ENCODE data around the gene TNFSF13.

TNFSF13 gene

DNA sequence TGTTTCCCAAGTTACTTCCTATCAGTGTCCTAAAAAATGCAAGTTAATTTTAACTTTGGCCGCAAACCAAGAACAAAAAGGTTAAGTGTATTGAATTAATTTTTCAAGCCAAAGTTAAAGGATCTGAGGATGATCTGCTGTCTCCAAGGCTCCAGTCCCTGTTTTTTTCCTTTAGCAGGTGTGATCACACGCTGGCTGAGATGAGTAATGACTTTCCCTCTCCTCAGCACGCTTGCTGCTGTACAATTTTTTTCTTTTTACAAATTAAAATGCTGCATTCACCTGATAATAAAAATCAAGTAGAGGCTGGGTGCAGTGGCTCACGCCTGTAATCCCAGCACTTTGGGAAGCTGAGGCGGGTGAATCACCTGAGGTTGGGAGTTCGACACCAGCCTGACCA is 13.6 kb upstream of the TNFSF13 start:
- TF ChIP-seq, protein P1, sequence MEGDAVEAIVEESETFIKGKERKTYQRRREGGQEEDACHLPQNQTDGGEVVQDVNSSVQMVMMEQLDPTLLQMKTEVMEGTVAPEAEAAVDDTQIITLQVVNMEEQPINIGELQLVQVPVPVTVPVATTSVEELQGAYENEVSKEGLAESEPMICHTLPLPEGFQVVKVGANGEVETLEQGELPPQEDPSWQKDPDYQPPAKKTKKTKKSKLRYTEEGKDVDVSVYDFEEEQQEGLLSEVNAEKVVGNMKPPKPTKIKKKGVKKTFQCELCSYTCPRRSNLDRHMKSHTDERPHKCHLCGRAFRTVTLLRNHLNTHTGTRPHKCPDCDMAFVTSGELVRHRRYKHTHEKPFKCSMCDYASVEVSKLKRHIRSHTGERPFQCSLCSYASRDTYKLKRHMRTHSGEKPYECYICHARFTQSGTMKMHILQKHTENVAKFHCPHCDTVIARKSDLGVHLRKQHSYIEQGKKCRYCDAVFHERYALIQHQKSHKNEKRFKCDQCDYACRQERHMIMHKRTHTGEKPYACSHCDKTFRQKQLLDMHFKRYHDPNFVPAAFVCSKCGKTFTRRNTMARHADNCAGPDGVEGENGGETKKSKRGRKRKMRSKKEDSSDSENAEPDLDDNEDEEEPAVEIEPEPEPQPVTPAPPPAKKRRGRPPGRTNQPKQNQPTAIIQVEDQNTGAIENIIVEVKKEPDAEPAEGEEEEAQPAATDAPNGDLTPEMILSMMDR (conservative IDR thresholded peaks at IDR 0.05), result no peak
- no peak overlapping the region for H3K27ac ChIP-seq

DNA sequence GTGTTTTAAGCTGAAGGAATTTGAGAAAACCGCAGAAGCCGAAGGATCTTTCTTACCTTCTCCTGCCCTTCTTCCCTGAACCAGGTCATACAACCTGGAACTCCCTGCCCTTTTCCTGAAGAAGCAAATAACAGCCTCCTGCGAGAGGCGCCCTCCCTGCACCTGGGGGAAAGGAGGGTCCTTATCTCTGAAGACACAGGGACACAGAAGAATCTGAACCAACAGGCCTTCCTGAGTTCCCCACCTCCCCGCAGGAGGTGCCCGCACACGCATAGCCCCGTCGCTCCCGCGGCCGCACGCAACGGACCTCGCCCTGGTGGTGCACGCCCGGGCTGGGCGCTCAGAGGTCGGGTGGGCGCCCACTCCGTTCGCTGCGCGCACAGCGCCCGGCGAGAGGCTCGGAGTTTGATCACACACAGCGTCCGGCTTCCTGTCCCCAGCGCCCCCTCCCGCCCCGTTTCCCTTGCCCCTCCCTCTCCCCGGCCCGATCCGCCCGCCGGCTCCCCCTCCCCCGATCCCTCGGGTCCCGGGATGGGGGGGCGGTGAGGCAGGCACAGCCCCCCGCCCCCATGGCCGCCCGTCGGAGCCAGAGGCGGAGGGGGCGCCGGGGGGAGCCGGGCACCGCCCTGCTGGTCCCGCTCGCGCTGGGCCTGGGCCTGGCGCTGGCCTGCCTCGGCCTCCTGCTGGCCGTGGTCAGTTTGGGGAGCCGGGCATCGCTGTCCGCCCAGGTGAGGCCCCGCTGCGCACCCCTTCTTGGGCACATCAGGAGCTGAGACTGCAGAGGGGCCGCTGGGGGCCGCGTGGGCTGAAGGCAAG is 9.8 kb upstream of the TNFSF13 start, which contains the start of gene TNFSF12:
TSS of gene TNFSF12 (plus strand) at position 474 of the 816 bp plus-strand sequence. CDS start at position 570, 96 bp downstream.
- peak within 1 kb of the TSS; percentile 68 for H3K27ac ChIP-seq
- TF ChIP-seq, protein P1 (conservative IDR thresholded peaks at IDR 0.05), result 0 out of 2 replicates have a peak, but pooled peaks have one; percentile 19

DNA sequence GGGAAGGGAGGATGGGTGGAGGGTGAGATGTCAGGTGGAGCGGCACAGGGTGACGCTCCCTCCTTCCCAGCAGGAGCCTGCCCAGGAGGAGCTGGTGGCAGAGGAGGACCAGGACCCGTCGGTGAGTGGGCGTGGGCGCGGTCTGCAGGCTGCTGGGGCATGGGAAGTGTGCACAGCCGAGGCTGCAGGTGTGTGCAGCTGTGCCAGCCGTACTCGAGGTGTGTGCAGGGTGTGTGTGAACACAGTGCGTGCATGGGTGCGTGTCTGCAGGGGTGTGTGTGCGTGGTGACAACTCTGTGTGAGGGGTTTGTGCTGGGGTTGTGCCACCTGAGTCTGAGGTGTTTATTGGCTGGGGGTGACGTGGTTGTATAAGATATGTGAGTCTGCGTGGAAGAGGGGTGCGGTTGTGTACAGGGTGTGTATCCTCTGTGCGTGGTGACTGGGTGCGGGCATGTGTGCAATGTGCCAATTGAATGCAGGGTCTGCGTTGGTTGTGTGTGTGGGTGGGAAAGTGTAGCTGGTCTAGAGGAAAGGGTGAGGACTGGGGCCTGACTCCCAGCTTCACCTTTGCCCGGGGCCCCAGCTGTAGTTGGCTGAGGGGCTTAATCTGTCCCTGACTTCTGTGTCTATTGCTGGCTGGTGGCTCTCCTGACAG is 9.0 kb upstream of the TNFSF13 start:
- TF ChIP-seq, protein P1 (conservative IDR thresholded peaks at IDR 0.05), result 0 out of 2 replicates have a peak, but pooled peaks have one; percentile 0
- peak overlapping the region; percentile 68 for H3K27ac ChIP-seq

DNA sequence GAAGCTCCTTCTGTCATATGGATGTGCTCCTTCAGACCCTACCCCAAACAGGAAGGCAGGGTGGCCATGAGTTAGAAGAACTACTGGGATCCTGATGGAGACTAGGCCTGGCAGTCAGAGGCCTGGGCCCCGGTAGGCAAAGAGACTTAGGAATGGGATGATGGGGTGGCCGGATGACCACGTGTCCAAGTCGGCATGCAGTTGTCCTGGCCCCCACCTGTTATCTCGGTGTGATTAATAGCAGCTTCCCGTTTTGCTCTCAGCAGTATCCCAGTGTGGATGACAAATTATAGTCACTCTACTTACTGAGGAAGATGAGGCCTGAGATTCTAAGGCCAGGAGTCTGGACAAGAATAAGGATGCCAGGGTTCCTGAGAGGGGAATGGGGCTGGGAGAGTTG is 8.2 kb upstream of the TNFSF13 start:
- no peak overlapping the region for H3K27ac ChIP-seq
- TF ChIP-seq, protein P1 (conservative IDR thresholded peaks at IDR 0.05), result no peak

DNA sequence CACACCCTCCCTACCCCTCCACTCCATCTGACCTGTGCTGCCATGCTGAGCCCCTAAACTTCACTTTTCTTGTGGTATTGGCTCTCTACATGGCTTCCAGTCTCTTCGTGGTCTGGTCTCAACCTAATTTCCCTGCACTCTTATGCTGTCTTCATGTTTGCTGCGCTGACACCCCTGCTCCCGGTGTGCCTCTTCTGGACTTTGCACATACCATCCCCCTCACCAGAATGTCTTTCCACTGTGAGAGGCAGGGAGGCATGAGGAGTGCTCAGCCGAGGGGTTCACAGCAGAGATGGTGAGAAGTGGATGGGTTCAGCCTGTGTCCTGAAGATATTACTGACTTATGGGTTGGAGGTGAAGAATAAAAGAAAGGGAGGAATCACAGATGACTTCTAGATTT is 7.2 kb upstream of the TNFSF13 start:
- TF ChIP-seq, protein P1 (conservative IDR thresholded peaks at IDR 0.05), result no peak
- H3K27ac ChIP-seq, result no peak overlapping the region

DNA sequence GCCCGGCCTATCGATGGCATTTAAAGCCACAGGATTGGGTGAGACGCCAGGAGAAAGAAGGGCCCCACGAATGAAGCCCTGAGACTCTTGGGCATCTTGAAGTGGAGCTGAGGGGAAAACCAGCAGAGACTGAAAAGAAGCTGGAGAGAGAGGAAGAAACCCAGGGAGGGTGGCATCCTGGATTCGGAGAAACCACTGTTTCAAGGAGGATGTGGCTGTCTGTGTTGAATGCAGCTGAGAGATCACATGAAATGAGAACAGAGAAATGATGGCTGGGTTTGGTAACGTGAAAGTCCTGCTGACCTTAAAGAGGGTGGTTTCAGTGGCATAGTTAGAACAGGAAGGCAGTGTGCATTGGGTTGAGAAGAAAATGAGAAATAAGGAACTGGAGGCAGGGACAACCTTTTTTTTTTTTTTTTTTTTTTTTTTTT is 5.9 kb upstream of the TNFSF13 start:
- TF ChIP-seq, protein P1 (conservative IDR thresholded peaks at IDR 0.05), result no peak
- no peak overlapping the region for H3K27ac ChIP-seq

DNA sequence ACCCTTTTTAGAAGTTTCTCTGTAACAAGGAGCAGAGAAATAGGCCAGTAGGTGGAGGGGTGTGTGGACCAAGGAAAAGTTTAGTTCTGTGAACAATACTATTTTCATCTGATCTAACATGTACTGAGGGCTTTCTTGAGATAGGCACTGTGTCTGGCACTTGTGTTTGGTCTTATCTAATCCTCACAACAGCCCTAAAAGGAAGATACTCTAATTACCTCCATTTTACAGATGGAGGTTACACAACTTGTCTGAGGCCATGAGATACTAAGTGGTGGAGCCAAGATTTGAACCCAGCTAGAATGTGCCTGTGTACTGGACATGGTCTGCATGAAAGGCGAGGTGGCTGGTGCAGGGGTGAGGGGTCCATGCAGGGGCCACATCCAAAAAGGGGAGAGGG is 5.2 kb upstream of the TNFSF13 start:
- H3K27ac ChIP-seq, result no peak overlapping the region
- TF ChIP-seq, protein P1 (conservative IDR thresholded peaks at IDR 0.05), result no peak

Measured in VCaP (cell line).